GM12892 (cell line): ENCODE results near the gene LIN9.
A peak's percentile ranks its signal among the peaks of the same experiment; 100 is the strongest.

Source experiments
- DNase-seq: peaks from one replicate; pipeline ENCODE4 v3.0.0; 2011; ENCODE audit not compliant: insufficient read length
- FAIRE-seq: peaks from 2 replicates; lab custom pipeline; 2011; peaks lifted over from hg19 to GRCh38; lab: Jason Lieb, UNC
- POLR2A ChIP-seq: IDR thresholded peaks from 2 replicates; pipeline ENCODE4 v1.6.1; 2011; ENCODE audit warnings: low read depth, low read length, control low read depth
- POLR2AphosphoS5 ChIP-seq: IDR thresholded peaks from 2 replicates; pipeline ENCODE4 v1.6.1; 2011; ENCODE audit warnings: low read depth, low read length, control low read depth
- TAF1 ChIP-seq: IDR thresholded peaks from 2 replicates; pipeline ENCODE4 v1.6.1; 2011; ENCODE audit warnings: low read depth, mild to moderate bottlenecking, control low read depth, low read length, borderline replicate concordance

LIN9 gene

GRCh38 chr1:226201029-226201593 is 107.9 kb downstream of the LIN9 start:
- FAIRE-seq (peak; percentile 56), DNase-seq (peak; percentile 41)
- TF ChIP-seq TAF1 (no peak), POLR2A (no peak), POLR2AphosphoS5 (no peak)

GRCh38 chr1:226199971-226200370 is 109.0 kb downstream of the LIN9 start:
- TF ChIP-seq TAF1 (no peak), POLR2A (no peak), POLR2AphosphoS5 (no peak)
- DNase-seq, result no peak
- FAIRE-seq, result no peak

- DNase-seq (no peak), FAIRE-seq (no peak)
- TF ChIP-seq POLR2A (no peak), POLR2AphosphoS5 (no peak), TAF1 (no peak)
Observed at GRCh38 chr1:226195144-226195543, 113.8 kb downstream of the LIN9 start.

GRCh38 chr1:226187380-226187779 is 121.6 kb downstream of the LIN9 start:
- TF ChIP-seq POLR2A (no peak), POLR2AphosphoS5 (no peak)
- DNase-seq (no peak), FAIRE-seq (no peak)

- FAIRE-seq, result no peak
- no peak for DNase-seq
- no peak for TF ChIP-seq POLR2A
- no peak for TF ChIP-seq TAF1
- TF ChIP-seq POLR2AphosphoS5, result no peak
Observed at GRCh38 chr1:226187019-226187322, 122.0 kb downstream of the LIN9 start.

- peak; percentile 94 for DNase-seq
- FAIRE-seq, result peak; percentile 95
- peak; percentile 96 for TF ChIP-seq POLR2A
- peak; percentile 94 for TF ChIP-seq POLR2AphosphoS5
- peak; percentile 78; the same call in 1 of the 2 replicates for TF ChIP-seq TAF1
Observed at GRCh38 chr1:226186124-226187018, 122.6 kb downstream of the LIN9 start, which contains the start of gene ACBD3. Gene ACBD3, minus strand, starts transcription at chr1:226186741. Its CDS starts 66 bp downstream, at chr1:226186675.

GRCh38 chr1:226185141-226186036 is 123.6 kb downstream of the LIN9 start:
- no peak for DNase-seq
- TF ChIP-seq POLR2AphosphoS5 (no peak), TAF1 (no peak), POLR2A (no peak)
- FAIRE-seq, result no peak

- FAIRE-seq, result peak; percentile 5
- TF ChIP-seq POLR2A (no peak), TAF1 (no peak), POLR2AphosphoS5 (no peak)
- no peak for DNase-seq
Observed at GRCh38 chr1:226181996-226182714, 126.8 kb downstream of the LIN9 start.
